Astrocyte (in vitro differentiated cells and primary cell): ENCODE data around the gene YOD1. TPM values are rescaled to one million over a fixed set of nuclear protein-coding genes. Genes with fewer than 3 reads are reported as not detected.

Experiments
- DNase-seq: peaks from one replicate; pipeline ENCODE4 v3.0.0-alpha.2; 2010; ENCODE audit warnings: low read depth
- FAIRE-seq: peaks from 2 replicates; lab custom pipeline; 2011; peaks lifted over from hg19 to GRCh38; lab: Jason Lieb, UNC
- H2AFZ ChIP-seq: 2 replicates; pipeline ENCODE4 v1.6.0; 2012; ENCODE audit warnings: low read depth, low read length, inconsistent platforms
- H3K27ac ChIP-seq: 2 replicates; pipeline ENCODE4 v1.5.1; 2011; ENCODE audit warnings: low read depth, low read length, inconsistent platforms
- H3K27me3 ChIP-seq: 2 replicates; pipeline ENCODE4 v1.6.0; 2011; ENCODE audit warnings: low read length, inconsistent platforms; ENCODE audit not compliant: insufficient read depth
- H3K36me3 ChIP-seq: 2 replicates; pipeline ENCODE4 v1.5.1; 2011; ENCODE audit warnings: low read length, inconsistent platforms; ENCODE audit not compliant: insufficient read depth
- H3K4me1 ChIP-seq: 2 replicates; pipeline ENCODE4 v1.5.1; 2011; ENCODE audit warnings: low read length, inconsistent platforms; ENCODE audit not compliant: insufficient read depth
- H3K4me2 ChIP-seq: 2 replicates; pipeline ENCODE4 v1.6.0; 2012; ENCODE audit warnings: low read length, inconsistent platforms
- H3K4me3 ChIP-seq: 2 replicates; pipeline ENCODE4 v1.5.1; 2011; ENCODE audit warnings: low read depth, mild to moderate bottlenecking, low read length, inconsistent platforms; ENCODE audit not compliant: insufficient read depth
- H3K79me2 ChIP-seq: 2 replicates; pipeline ENCODE4 v1.6.0; 2012; ENCODE audit warnings: mild to moderate bottlenecking, low read length, inconsistent platforms; ENCODE audit not compliant: insufficient read depth
- H3K9ac ChIP-seq: 2 replicates; pipeline ENCODE4 v1.6.0; 2012; ENCODE audit warnings: mild to moderate bottlenecking, low read length, inconsistent platforms
- H3K9me3 ChIP-seq: 2 replicates; pipeline ENCODE4 v1.5.1; 2012; ENCODE audit warnings: low read depth, mild to moderate bottlenecking, low read length, inconsistent platforms; ENCODE audit not compliant: insufficient read depth
- H4K20me1 ChIP-seq: 2 replicates; pipeline ENCODE4 v1.6.0; 2012; ENCODE audit warnings: low read length, inconsistent platforms; ENCODE audit not compliant: insufficient read depth
- H3K27ac Mint-ChIP-seq: one replicate; pipeline ENCODE4 v1.8.0; 2021; ENCODE audit warnings: mild to moderate bottlenecking, mixed read lengths; ENCODE audit not compliant: unreplicated experiment
- H3K27me3 Mint-ChIP-seq: one replicate; pipeline ENCODE4 v1.8.0; 2021; ENCODE audit warnings: low read depth, mixed read lengths; ENCODE audit not compliant: unreplicated experiment
- H3K36me3 Mint-ChIP-seq: one replicate; pipeline ENCODE4 v1.8.0; 2021; ENCODE audit warnings: low read depth, mixed read lengths; ENCODE audit not compliant: unreplicated experiment
- H3K4me1 Mint-ChIP-seq: one replicate; pipeline ENCODE4 v1.8.0; 2021; ENCODE audit warnings: low read depth, mixed read lengths; ENCODE audit not compliant: unreplicated experiment
- H3K4me3 Mint-ChIP-seq: one replicate; pipeline ENCODE4 v1.8.0; 2021; ENCODE audit warnings: mild to moderate bottlenecking, moderate library complexity, mixed read lengths; ENCODE audit not compliant: unreplicated experiment
- H3K9me3 Mint-ChIP-seq: one replicate; pipeline ENCODE4 v1.8.0; 2021; ENCODE audit warnings: mild to moderate bottlenecking, mixed read lengths; ENCODE audit not compliant: unreplicated experiment
- CTCF ChIP-seq: IDR thresholded peaks from 2 replicates; pipeline ENCODE4 v1.5.1; 2011; ENCODE audit warnings: low read depth, mild to moderate bottlenecking, inconsistent platforms, low read length, moderate library complexity; ENCODE audit not compliant: insufficient read depth
- EZH2 ChIP-seq: IDR thresholded peaks from 2 replicates; pipeline ENCODE4 v1.6.1; 2012; ENCODE audit warnings: mild to moderate bottlenecking, low read length, inconsistent platforms; ENCODE audit not compliant: insufficient read depth
- total RNA-seq: library from RNA; stranded (reverse); gene quantifications from 2 replicates; pipeline ENCODE4 v1.2.1, GENCODE V29; 2021

YOD1 gene
- total RNA-seq, 1 donor from 2014 or later = 14.8 TPM

GRCh38 chr1:207021876-207022596, 29.0 kb downstream of the YOD1 start:
- Histone ChIP-seq H3K9me3 (no peaks in the 10 kb centered on the region), H3K27me3 (no peaks in the 10 kb centered on the region), H3K4me3 (no peak overlapping the region), H3K4me2 (peak overlapping the region; percentile 50), H3K9ac (no peak overlapping the region), H4K20me1 (no peaks in the 10 kb centered on the region), H3K36me3 (no peaks in the 10 kb centered on the region), H3K27ac (no peak overlapping the region), H3K4me1 (peaks cover 49% of the 10 kb centered on the region), H2AFZ (no peak overlapping the region), H3K79me2 (no peaks in the 10 kb centered on the region)
- TF ChIP-seq EZH2 = no peak
- TF ChIP-seq CTCF = no peak
- no peak for FAIRE-seq
- DNase-seq = no peak
- H3K4me1 Mint-ChIP-seq = peaks cover 40% of the 10 kb centered on the region
- H3K9me3 Mint-ChIP-seq = no peaks in the 10 kb centered on the region
- H3K36me3 Mint-ChIP-seq = no peaks in the 10 kb centered on the region
- H3K27ac Mint-ChIP-seq = no peak overlapping the region
- H3K27me3 Mint-ChIP-seq = no peaks in the 10 kb centered on the region
- H3K4me3 Mint-ChIP-seq = no peak overlapping the region

GRCh38 chr1:207021139-207021861, 29.7 kb downstream of the YOD1 start:
- Histone ChIP-seq H3K9ac (peak overlapping the region; percentile 10), H2AFZ (peak overlapping the region; percentile 22), H3K27me3 (no peaks in the 10 kb centered on the region), H4K20me1 (no peaks in the 10 kb centered on the region), H3K4me1 (peaks cover 41% of the 10 kb centered on the region), H3K79me2 (no peaks in the 10 kb centered on the region), H3K36me3 (no peaks in the 10 kb centered on the region), H3K4me2 (peak overlapping the region; percentile 50), H3K4me3 (no peak overlapping the region), H3K27ac (peak overlapping the region; percentile 45), H3K9me3 (no peaks in the 10 kb centered on the region)
- Mint-ChIP-seq H3K27ac (peak overlapping the region; percentile 55), H3K9me3 (no peaks in the 10 kb centered on the region), H3K36me3 (no peaks in the 10 kb centered on the region), H3K4me3 (no peak overlapping the region), H3K4me1 (peaks cover 33% of the 10 kb centered on the region), H3K27me3 (peaks cover under 1% of the 10 kb centered on the region)
- TF ChIP-seq CTCF (no peak), EZH2 (no peak)
- FAIRE-seq = no peak
- DNase-seq = peak; percentile 82
